Sigmoid colon (tissue), 7 donors: Measurements from ENCODE around the gene ADNP2. TPM values are rescaled to one million over a fixed set of nuclear protein-coding genes. Genes with fewer than 3 reads are reported as not detected.

Source experiments
- DNase-seq: peaks from one replicate; pipeline ENCODE4 v3.0.0-alpha.2; 2019
- H3K27ac ChIP-seq, 4 donors: fragments of 200-600 bp; sonication (generic); one replicate each; pipeline ENCODE4 v1.5.1; 2016 to 2019; ENCODE audit warnings: mild to moderate bottlenecking in 1 of 4
- H3K27me3 ChIP-seq, 3 donors: fragments of 200-600 bp; sonication (generic); one replicate each; pipeline ENCODE4 v1.5.1; 2019; ENCODE audit warnings: mild to moderate bottlenecking in 1 of 3
- H3K36me3 ChIP-seq, 4 donors: fragments of 200-600 bp; sonication (generic); one replicate each; pipeline ENCODE4 v1.5.1; 2016 to 2019
- H3K4me1 ChIP-seq, 4 donors: fragments of 200-600 bp; sonication (generic); one replicate each; pipeline ENCODE4 v1.5.1; 2017 to 2019
- H3K4me3 ChIP-seq, 4 donors: fragments of 200-600 bp; sonication (generic); one replicate each; pipeline ENCODE4 v1.5.1; 2017 to 2019; ENCODE audit warnings: mild to moderate bottlenecking in 2 of 4, moderate library complexity in 1 of 4
- H3K9me3 ChIP-seq, 4 donors: fragments of 200-600 bp in 3 of 4; sonication (generic) in 3 of 4; one replicate each; pipeline versions ENCODE4 v1.5.1 to v1.6.1; 2013 to 2019
- CTCF ChIP-seq, 4 experiments: fragments of 450-650 bp in 3 of 4; fragments of 200-600 bp in 1 of 4; IDR thresholded peaks; one replicate each; pipeline ENCODE4 v1.5.1; 2016 to 2019; ENCODE audit warnings: antibody characterized with exemption in 4 of 4, mild to moderate bottlenecking in 3 of 4, moderate library complexity in 2 of 4
- EP300 ChIP-seq, 4 donors: sonication (generic); formaldehyde crosslinking; IDR thresholded peaks; one replicate each; pipeline ENCODE4 v1.6.1; 2017; ENCODE audit warnings: antibody characterized with exemption in 4 of 4
- POLR2A ChIP-seq, 2 donors: fragments of 450-650 bp; IDR thresholded peaks; one replicate each; pipeline ENCODE4 v1.6.1; 2016; ENCODE audit warnings: antibody characterized with exemption in 2 of 2, mild to moderate bottlenecking in 2 of 2, moderate library complexity in 2 of 2
- POLR2AphosphoS5 ChIP-seq, 4 donors: sonication (generic); formaldehyde crosslinking; IDR thresholded peaks; one replicate each; pipeline ENCODE4 v1.6.1; 2017; ENCODE audit warnings: antibody characterized with exemption in 4 of 4
- WGBS, 2 donors: extraction: QIAGEN DNeasy Blood & Tissue Kit; methylation state at CpG; one replicate each; pipeline ENCODE4 v1.1.7; 2013; 5-methylcytosine and 5-hydroxymethylcytosine counted together
- intact Hi-C: fragments of 100-400 bp; cut with DNase I; formaldehyde crosslinking; loops from one replicate; pipeline ENCODE4 v1.15.1; 2023
- polyA plus RNA-seq, 3 donors: library from polyadenylated mRNA; stranded (reverse); fragments of 200-250 nt; gene quantifications; one replicate each; pipeline ENCODE4 v1.2.3, GENCODE V29; 2013
- total RNA-seq, 4 donors: library from RNA; depleted of rRNA; stranded (reverse); fragments of >200 nt; gene quantifications; one replicate each; pipeline ENCODE4 v1.1.0, GENCODE V29; 2016
- donor health status: healthy with polysubstance abuse.
- donor health status: Bipolar disorder and iron deficiency.
- donor health status: healthy.

Gene ADNP2
- total and polyA plus RNA-seq, 7 donors: 3.6 to 18.0 (median 13.0) TPM

- DNase-seq: no peak
- 92 to 94% methylated on average over 7 of the region's 7 CpGs for whole genome bisulfite sequencing, 2 donors
- Histone ChIP-seq H3K27ac (no peak overlapping the region), H3K9me3 (no peaks in the 10 kb centered on the region), H3K27me3 (no peaks in the 10 kb centered on the region), H3K4me3 (no peak overlapping the region), H3K36me3 (peaks cover 0 to 3% (median 0%) of the 10 kb centered on the region in 4 donors), H3K4me1 (no peaks in the 10 kb centered on the region)
- no peak for TF ChIP-seq CTCF (IDR thresholded peaks at IDR 0.05)
- TF ChIP-seq POLR2AphosphoS5 (IDR thresholded peaks at IDR 0.05): no peak
- no peak for TF ChIP-seq EP300 (IDR thresholded peaks at IDR 0.05)
- TF ChIP-seq POLR2A (IDR thresholded peaks at IDR 0.05): no peak
- intact Hi-C loops: no loop called here
These were observed 33.1 kb upstream of the ADNP2 start for GRCh38 chr18:80075940-80076339.

DNA sequence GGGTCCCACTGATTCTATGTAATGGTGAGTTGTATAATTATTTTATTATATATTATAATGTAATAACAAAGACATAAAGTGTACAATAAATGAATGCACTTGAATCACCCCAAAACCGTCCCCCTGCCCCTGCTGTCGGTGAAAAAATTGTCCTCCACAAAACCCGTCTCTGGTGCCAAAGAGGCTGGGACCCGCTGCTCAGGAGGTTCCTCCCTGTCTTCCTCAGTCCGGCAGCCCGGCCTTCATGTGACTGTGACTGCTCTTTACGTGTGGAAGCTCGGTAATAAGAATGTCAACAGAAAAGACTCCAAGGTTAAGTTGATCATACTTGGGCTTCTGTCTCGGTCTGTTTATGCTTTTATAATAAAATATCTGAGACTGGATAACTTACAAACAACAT is 32.7 kb upstream of the ADNP2 start:
- Histone ChIP-seq H3K4me3 (no peak overlapping the region), H3K27me3 (no peaks in the 10 kb centered on the region), H3K4me1 (no peaks in the 10 kb centered on the region), H3K36me3 (peaks cover 0 to 5% (median 0%) of the 10 kb centered on the region in 4 donors), H3K27ac (no peak overlapping the region), H3K9me3 (no peaks in the 10 kb centered on the region)
- WGBS, 2 donors: 91 to 95% methylated on average over 9 of the region's 9 CpGs
- no peak for DNase-seq
- TF ChIP-seq EP300 (IDR thresholded peaks at IDR 0.05): no peak
- TF ChIP-seq POLR2AphosphoS5 (IDR thresholded peaks at IDR 0.05): no peak
- no peak for TF ChIP-seq POLR2A (IDR thresholded peaks at IDR 0.05)
- TF ChIP-seq CTCF (IDR thresholded peaks at IDR 0.05): no peak
- intact Hi-C loops: no loop called here

GRCh38 chr18:80077873-80078272 is 31.2 kb upstream of the ADNP2 start:
- Histone ChIP-seq H3K9me3 (no peaks in the 10 kb centered on the region), H3K27ac (no peak overlapping the region), H3K4me1 (no peaks in the 10 kb centered on the region), H3K36me3 (peaks cover 0 to 11% (median 0%) of the 10 kb centered on the region in 4 donors), H3K27me3 (no peaks in the 10 kb centered on the region), H3K4me3 (no peak overlapping the region)
- intact Hi-C loops: no loop called here
- DNase-seq: no peak
- TF ChIP-seq POLR2A (IDR thresholded peaks at IDR 0.05) (no peak), POLR2AphosphoS5 (IDR thresholded peaks at IDR 0.05) (no peak), EP300 (IDR thresholded peaks at IDR 0.05) (no peak), CTCF (IDR thresholded peaks at IDR 0.05) (no peak)
- WGBS, 2 donors: 94 to 96% methylated on average over 21 of the region's 21 CpGs

DNA sequence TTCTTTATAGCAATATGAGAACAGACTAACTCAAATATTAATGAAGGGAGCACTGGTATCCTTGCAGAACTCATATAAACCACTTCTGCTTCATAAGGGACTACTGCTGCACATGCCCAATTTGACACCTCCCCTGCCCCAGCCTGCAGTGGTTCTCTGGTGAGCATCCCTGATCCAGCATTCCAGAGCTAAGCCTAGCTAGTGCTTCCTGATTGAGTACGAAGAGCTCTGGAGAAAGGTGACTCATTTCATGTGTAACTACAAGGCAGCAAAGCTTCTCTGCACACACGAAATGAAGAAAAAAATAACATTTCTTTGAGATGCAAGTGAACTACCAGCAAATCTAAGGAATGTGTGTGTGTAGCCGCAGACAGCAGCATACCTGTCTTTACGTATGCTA is 22.8 kb upstream of the ADNP2 start:
- 73 to 92% methylated on average over 4 of the region's 4 CpGs for WGBS, 2 donors
- peaks cover 0 to 30% (median 12%) of the 10 kb centered on the region in 4 donors for H3K9me3 ChIP-seq
- DNase-seq: no peak
- TF ChIP-seq CTCF (IDR thresholded peaks at IDR 0.05): no peak
- TF ChIP-seq POLR2AphosphoS5 (IDR thresholded peaks at IDR 0.05): no peak
- no peak for TF ChIP-seq EP300 (IDR thresholded peaks at IDR 0.05)
- no peak for TF ChIP-seq POLR2A (IDR thresholded peaks at IDR 0.05)
- no peak overlapping the region for H3K27ac ChIP-seq
- H3K27me3 ChIP-seq: no peaks in the 10 kb centered on the region
- intact Hi-C loops: no loop called here
- peaks cover 0 to 6% (median 0%) of the 10 kb centered on the region in 4 donors for H3K36me3 ChIP-seq
- no peak overlapping the region for H3K4me3 ChIP-seq
- H3K4me1 ChIP-seq: no peaks in the 10 kb centered on the region

DNA sequence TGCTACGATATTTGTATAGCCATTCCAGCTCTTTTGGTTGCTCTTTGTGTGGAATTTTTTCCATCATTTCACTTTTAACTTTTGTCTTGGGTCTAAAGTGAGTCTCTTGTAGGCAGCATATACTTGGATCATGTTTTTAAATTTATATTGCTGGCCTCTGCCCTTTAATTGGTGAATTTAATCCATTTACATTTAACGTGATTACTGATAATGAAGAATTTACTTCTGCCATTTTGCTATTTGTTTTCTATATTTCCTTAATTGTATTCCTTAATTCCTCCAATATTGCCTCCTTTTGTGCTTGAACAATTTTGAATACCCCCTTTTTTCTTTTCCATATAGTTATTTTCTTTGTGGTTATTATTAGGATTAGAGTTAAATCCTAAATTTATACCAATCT is 21.0 kb upstream of the ADNP2 start:
- Histone ChIP-seq H3K36me3 (no peaks in the 10 kb centered on the region), H3K27ac (no peak overlapping the region), H3K4me1 (no peaks in the 10 kb centered on the region), H3K9me3 (peaks cover 0 to 30% (median 12%) of the 10 kb centered on the region in 4 donors), H3K4me3 (no peak overlapping the region), H3K27me3 (no peaks in the 10 kb centered on the region)
- TF ChIP-seq POLR2A (IDR thresholded peaks at IDR 0.05) (no peak), POLR2AphosphoS5 (IDR thresholded peaks at IDR 0.05) (no peak)
- WGBS, 2 donors: 64 to 65% methylated on average over 2 of the region's 2 CpGs
- DNase-seq: no peak
- intact Hi-C loops: no loop called here
